Breast epithelium (tissue), 4 donors: ENCODE results near the gene ATRAID. TPM values are rescaled to one million over a fixed set of nuclear protein-coding genes. Genes with fewer than 3 reads are reported as not detected.

ENCODE experiments used
- DNase-seq, 2 donors: peaks; one replicate each; pipeline ENCODE4 v3.0.0-alpha.2; 2019; ENCODE audit warnings: low spot score in 2 of 2
- H3K27ac ChIP-seq, 2 donors: fragments of 200-600 bp; sonication (generic) in 1 of 2; one replicate each; pipeline ENCODE4 v1.5.1; 2016 to 2019; ENCODE audit warnings: mild to moderate bottlenecking in 1 of 2
- H3K27me3 ChIP-seq, 2 donors: fragments of 200-600 bp; sonication (generic) in 1 of 2; one replicate each; pipeline versions ENCODE4 v1.5.1 to v1.6.0; 2017 to 2019; ENCODE audit warnings: control low read depth in 1 of 2, mild to moderate bottlenecking in 1 of 2
- H3K36me3 ChIP-seq: fragments of 200-600 bp; one replicate; pipeline ENCODE4 v1.5.1; 2019
- H3K4me1 ChIP-seq, 2 donors: fragments of 200-600 bp; sonication (generic); one replicate each; pipeline ENCODE4 v1.5.1; 2016 to 2019; ENCODE audit warnings: control low read depth in 1 of 2
- H3K4me3 ChIP-seq, 3 donors: fragments of 200-600 bp; sonication (generic); 1 replicate in 2 of 3; 2 replicates in 1 of 3; pipeline ENCODE4 v1.5.1; 2016 to 2019; ENCODE audit warnings: mild to moderate bottlenecking in 3 of 3, moderate library complexity in 2 of 3
- H3K9me3 ChIP-seq, 2 donors: fragments of 200-600 bp; sonication (generic) in 1 of 2; one replicate each; pipeline ENCODE4 v1.5.1; 2016 to 2019; ENCODE audit warnings: control low read depth in 1 of 2
- CTCF ChIP-seq, 3 donors: fragments of 450-650 bp; IDR thresholded peaks; one replicate each; pipeline ENCODE4 v1.5.1; 2016 to 2017; ENCODE audit warnings: antibody characterized with exemption in 3 of 3, mild to moderate bottlenecking in 3 of 3, moderate library complexity in 3 of 3
- POLR2A ChIP-seq: fragments of 450-650 bp; IDR thresholded peaks from one replicate; pipeline ENCODE4 v1.6.1; 2016; ENCODE audit warnings: antibody characterized with exemption, mild to moderate bottlenecking, moderate library complexity
- POLR2AphosphoS5 ChIP-seq, 3 donors: sonication (generic); formaldehyde crosslinking; IDR thresholded peaks; one replicate each; pipeline ENCODE4 v1.6.1; 2017; ENCODE audit warnings: antibody characterized with exemption in 3 of 3
- intact Hi-C: fragments of 100-400 bp; cut with DNase I; formaldehyde crosslinking; loops from one replicate; pipeline ENCODE4 v1.15.1; 2023; ENCODE audit warnings: low total_unique reads
- total RNA-seq, 3 donors: library from RNA; depleted of rRNA; stranded (reverse); fragments of >200 nt; gene quantifications; one replicate each; pipeline ENCODE4 v1.1.0, GENCODE V29; 2016

ATRAID gene
- total RNA-seq, 3 donors from 2014 or later, result 146 to 243 (median 177) TPM

- DNase-seq, result no peak
- Histone ChIP-seq H3K4me3 (no peak overlapping the region), H3K36me3 (peaks cover 14% of the 10 kb centered on the region), H3K27ac (no peak overlapping the region), H3K9me3 (no peaks in the 10 kb centered on the region), H3K4me1 (no peaks in the 10 kb centered on the region), H3K27me3 (no peaks in the 10 kb centered on the region)
- intact Hi-C loops, result no loop called here
- TF ChIP-seq CTCF (IDR thresholded peaks at IDR 0.05) (no peak), POLR2AphosphoS5 (IDR thresholded peaks at IDR 0.05) (no peak), POLR2A (no peak)
Measured at GRCh38 chr2:27233341-27233740, 21.5 kb downstream of the ATRAID start.

GRCh38 chr2:27236136-27236535, 24.3 kb downstream of the ATRAID start:
- H3K27ac ChIP-seq, result no peak overlapping the region
- no peaks in the 10 kb centered on the region for H3K27me3 ChIP-seq
- H3K4me1 ChIP-seq, result no peaks in the 10 kb centered on the region
- no peak overlapping the region for H3K4me3 ChIP-seq
- intact Hi-C loops, result no loop called here
- TF ChIP-seq CTCF (IDR thresholded peaks at IDR 0.05) (no peak), POLR2A (no peak), POLR2AphosphoS5 (IDR thresholded peaks at IDR 0.05) (no peak)
- no peak for DNase-seq
- peaks cover 28% of the 10 kb centered on the region for H3K36me3 ChIP-seq
- no peaks in the 10 kb centered on the region for H3K9me3 ChIP-seq

- Histone ChIP-seq H3K4me1 (no peaks in the 10 kb centered on the region), H3K4me3 (no peak overlapping the region), H3K9me3 (no peaks in the 10 kb centered on the region), H3K27ac (no peak overlapping the region), H3K27me3 (no peaks in the 10 kb centered on the region), H3K36me3 (peaks cover 29% of the 10 kb centered on the region)
- TF ChIP-seq POLR2AphosphoS5 (IDR thresholded peaks at IDR 0.05) (no peak), CTCF (IDR thresholded peaks at IDR 0.05) (no peak), POLR2A (no peak)
- intact Hi-C loops, result no loop called here
- DNase-seq, result no peak
Measured at GRCh38 chr2:27236626-27237025, 24.8 kb downstream of the ATRAID start.

GRCh38 chr2:27237341-27237945, 25.6 kb downstream of the ATRAID start:
- intact Hi-C loops, result no loop called here
- H3K4me3 ChIP-seq, result no peak overlapping the region
- no peaks in the 10 kb centered on the region for H3K27me3 ChIP-seq
- DNase-seq, result no peak
- H3K27ac ChIP-seq, result no peak overlapping the region
- TF ChIP-seq POLR2AphosphoS5 (IDR thresholded peaks at IDR 0.05) (no peak), POLR2A (no peak), CTCF (IDR thresholded peaks at IDR 0.05) (no peak)
- H3K4me1 ChIP-seq, result no peaks in the 10 kb centered on the region
- H3K36me3 ChIP-seq, result peaks cover 29% of the 10 kb centered on the region
- H3K9me3 ChIP-seq, result no peaks in the 10 kb centered on the region

- Histone ChIP-seq H3K9me3 (no peaks in the 10 kb centered on the region), H3K4me3 (no peak overlapping the region), H3K36me3 (peaks cover 20% of the 10 kb centered on the region), H3K27me3 (no peaks in the 10 kb centered on the region), H3K4me1 (no peaks in the 10 kb centered on the region), H3K27ac (no peak overlapping the region)
- no peak for TF ChIP-seq CTCF (IDR thresholded peaks at IDR 0.05)
- intact Hi-C loops, result no loop called here
- no peak for DNase-seq
Measured at GRCh38 chr2:27238976-27239375, 27.1 kb downstream of the ATRAID start.
